Mucosa of stomach (tissue), 1 donor: ENCODE results near the gene MIP.

Source experiments
- H3K27me3 ChIP-seq: one replicate; pipeline ENCODE4 v1.7.0; 2013; ENCODE audit warnings: mild to moderate bottlenecking, low read length; ENCODE audit not compliant: control insufficient read depth, insufficient read depth
- H3K36me3 ChIP-seq: one replicate; pipeline ENCODE4 v1.7.0; 2013; ENCODE audit warnings: low read length; ENCODE audit not compliant: control insufficient read depth, insufficient read depth
- H3K4me1 ChIP-seq: one replicate; pipeline ENCODE4 v1.7.0; 2013; ENCODE audit warnings: mild to moderate bottlenecking, low read length; ENCODE audit not compliant: control insufficient read depth, insufficient read depth
- H3K4me3 ChIP-seq: one replicate; pipeline ENCODE4 v1.7.0; 2013; ENCODE audit warnings: low read length
- H3K9ac ChIP-seq: one replicate; pipeline ENCODE4 v1.7.0; 2013; ENCODE audit warnings: mild to moderate bottlenecking, low read length, moderate library complexity
- H3K9me3 ChIP-seq: one replicate; pipeline ENCODE4 v1.7.0; 2013; ENCODE audit warnings: mild to moderate bottlenecking, low read length, moderate library complexity; ENCODE audit not compliant: control insufficient read depth
- donor health status: Pancreatic carcinoma.

MIP gene

DNA sequence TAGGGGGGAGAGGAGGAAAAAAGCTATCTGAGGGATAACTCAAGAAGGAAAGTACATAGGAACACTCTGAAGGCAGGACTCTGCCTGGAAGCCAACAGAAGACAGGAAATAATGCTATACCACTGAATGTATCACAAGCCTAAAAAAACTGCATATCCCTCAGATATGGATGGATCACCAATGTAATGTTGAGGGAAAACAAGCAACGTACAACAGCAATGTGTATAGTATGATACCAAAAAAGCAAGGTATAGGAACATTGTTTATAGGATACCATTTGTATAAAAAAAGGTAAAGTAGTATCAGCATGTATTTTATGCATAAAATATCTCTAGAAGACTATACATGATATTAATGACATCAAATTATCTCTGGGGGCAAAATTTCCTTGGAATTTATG is 30.1 kb upstream of the MIP start:
- no peak overlapping the region for H3K9ac ChIP-seq
- H3K4me1 ChIP-seq: peaks cover 8% of the 10 kb centered on the region
- no peak overlapping the region for H3K4me3 ChIP-seq
- no peaks in the 10 kb centered on the region for H3K36me3 ChIP-seq
- H3K27me3 ChIP-seq: peaks cover 8% of the 10 kb centered on the region
- H3K9me3 ChIP-seq: no peaks in the 10 kb centered on the region

DNA sequence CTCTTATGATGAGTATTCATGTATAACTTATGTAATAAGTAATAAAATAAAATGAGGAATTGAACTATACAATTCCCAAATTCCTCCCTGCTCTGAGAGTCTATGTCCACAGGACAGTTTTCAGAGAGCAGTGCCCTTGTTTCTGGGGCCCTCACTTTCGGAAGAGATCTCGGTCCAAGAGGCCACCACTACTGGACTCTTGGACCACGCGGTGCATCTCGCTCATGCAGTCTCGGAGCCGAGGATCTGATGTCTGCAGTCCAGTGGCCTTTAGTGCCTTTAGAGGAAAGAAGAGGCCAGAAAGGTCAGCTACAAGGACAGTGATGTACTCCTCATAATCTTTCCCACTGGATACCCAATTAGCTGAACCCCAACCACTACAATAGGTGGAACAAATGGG is 25.2 kb upstream of the MIP start:
- H3K4me3 ChIP-seq: no peak overlapping the region
- no peaks in the 10 kb centered on the region for H3K4me1 ChIP-seq
- H3K9ac ChIP-seq: no peak overlapping the region
- no peaks in the 10 kb centered on the region for H3K9me3 ChIP-seq
- H3K36me3 ChIP-seq: no peaks in the 10 kb centered on the region
- no peaks in the 10 kb centered on the region for H3K27me3 ChIP-seq

DNA sequence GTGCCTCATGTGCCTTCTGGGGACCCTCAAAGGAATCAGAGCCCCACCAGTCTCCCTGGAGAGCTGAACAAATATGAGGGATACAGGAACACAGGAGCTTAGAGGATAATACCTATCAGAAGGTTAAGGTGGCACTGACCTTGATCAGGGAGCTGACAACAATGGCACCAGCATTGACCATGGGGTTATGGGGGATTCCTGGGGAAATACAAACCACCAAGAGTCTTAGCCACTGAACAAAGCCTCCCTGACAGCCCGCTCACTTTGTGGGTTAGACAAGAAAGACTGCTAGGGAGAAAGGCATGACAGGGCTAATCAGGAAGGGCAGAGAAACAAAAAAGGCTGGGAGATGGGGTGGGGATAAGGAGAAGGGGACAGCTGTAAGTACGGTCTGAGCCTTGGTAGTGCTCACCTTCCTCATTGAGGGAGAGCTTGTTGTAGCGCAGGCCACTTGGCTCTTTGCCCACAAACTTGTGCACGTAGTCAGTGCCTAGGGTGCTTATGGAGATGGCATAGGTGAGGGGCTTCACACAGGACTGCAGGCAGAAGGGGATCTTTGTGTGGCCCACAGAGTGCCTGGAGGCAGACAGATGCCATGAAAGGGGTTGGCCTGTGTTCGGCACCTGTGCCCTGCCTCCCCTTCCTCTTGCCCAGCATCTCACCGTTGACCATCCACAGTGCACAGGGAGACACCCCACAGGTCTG is 23.2 kb upstream of the MIP start:
- H3K36me3 ChIP-seq: no peaks in the 10 kb centered on the region
- H3K4me1 ChIP-seq: peaks cover 4% of the 10 kb centered on the region
- no peaks in the 10 kb centered on the region for H3K9me3 ChIP-seq
- H3K27me3 ChIP-seq: no peaks in the 10 kb centered on the region
- H3K9ac ChIP-seq: no peak overlapping the region
- H3K4me3 ChIP-seq: no peak overlapping the region

DNA sequence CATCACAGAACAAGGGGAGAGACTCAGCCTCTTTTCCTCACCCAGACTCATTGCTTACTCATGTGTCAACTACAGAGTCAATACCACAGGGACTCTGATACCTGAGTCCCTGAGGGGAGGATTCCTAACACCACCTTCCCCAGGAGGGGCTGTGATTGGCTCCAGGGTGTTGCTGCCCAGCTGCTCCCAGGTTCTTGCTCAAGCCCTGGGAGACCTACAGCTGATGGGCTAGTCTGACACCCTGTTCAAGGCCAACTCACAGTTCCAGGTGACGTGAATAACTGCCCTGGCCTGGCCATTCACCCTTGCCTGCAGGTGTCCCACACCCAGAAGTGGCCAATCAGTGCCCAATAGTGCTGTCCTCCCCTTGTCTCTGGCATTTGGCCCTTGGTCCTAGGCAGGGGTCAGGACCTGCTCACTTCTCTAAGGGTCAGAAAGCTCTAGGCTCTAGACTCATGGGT is 22.5 kb upstream of the MIP start:
- peaks cover 4% of the 10 kb centered on the region for H3K4me1 ChIP-seq
- H3K27me3 ChIP-seq: no peaks in the 10 kb centered on the region
- H3K9me3 ChIP-seq: no peaks in the 10 kb centered on the region
- no peak overlapping the region for H3K4me3 ChIP-seq
- H3K9ac ChIP-seq: no peak overlapping the region
- no peaks in the 10 kb centered on the region for H3K36me3 ChIP-seq

DNA sequence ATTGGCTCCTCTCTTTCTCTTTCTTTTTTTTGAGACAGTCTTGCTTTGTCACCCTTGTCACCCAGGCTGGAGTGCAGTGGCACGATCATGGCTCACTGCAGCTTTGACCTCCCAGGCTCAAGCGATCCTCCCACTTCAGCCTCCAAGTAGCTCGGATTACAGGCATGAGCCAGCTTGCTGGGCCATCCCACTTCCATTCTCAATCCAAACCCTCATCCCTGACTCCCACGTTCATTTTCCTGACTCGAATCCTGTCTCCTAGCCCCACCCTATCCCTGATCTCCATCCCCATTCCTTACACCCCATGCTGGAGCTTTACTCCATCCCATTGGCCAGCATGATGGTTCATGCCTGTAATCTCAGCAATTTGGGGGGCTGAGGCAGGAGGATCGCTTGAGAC is 21.7 kb upstream of the MIP start:
- Histone ChIP-seq H3K4me1 (peaks cover 4% of the 10 kb centered on the region), H3K27me3 (no peaks in the 10 kb centered on the region), H3K4me3 (no peak overlapping the region), H3K36me3 (no peaks in the 10 kb centered on the region), H3K9ac (no peak overlapping the region), H3K9me3 (no peaks in the 10 kb centered on the region)

DNA sequence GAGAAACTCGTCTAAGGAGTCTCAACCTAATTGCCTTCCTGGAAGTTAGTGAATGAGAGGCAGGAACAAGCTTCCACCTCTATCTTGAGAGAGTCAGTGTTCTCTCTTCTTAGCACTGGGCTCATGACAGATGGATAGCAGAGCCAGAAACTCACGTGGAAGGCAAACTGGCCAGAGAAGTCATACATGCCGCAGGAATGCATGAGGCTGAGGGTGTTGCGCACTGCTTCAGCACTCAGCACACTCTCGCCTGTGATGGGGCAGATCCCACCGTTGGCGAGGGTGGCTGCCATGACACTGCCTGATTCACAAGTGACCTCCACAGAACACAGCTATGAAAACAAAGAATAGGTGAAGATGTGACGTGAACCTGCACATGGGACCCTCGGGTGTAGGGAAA is 19.9 kb upstream of the MIP start:
- no peak overlapping the region for H3K4me3 ChIP-seq
- H3K4me1 ChIP-seq: peaks cover 17% of the 10 kb centered on the region
- no peak overlapping the region for H3K9ac ChIP-seq
- no peaks in the 10 kb centered on the region for H3K36me3 ChIP-seq
- no peaks in the 10 kb centered on the region for H3K9me3 ChIP-seq
- H3K27me3 ChIP-seq: no peaks in the 10 kb centered on the region

DNA sequence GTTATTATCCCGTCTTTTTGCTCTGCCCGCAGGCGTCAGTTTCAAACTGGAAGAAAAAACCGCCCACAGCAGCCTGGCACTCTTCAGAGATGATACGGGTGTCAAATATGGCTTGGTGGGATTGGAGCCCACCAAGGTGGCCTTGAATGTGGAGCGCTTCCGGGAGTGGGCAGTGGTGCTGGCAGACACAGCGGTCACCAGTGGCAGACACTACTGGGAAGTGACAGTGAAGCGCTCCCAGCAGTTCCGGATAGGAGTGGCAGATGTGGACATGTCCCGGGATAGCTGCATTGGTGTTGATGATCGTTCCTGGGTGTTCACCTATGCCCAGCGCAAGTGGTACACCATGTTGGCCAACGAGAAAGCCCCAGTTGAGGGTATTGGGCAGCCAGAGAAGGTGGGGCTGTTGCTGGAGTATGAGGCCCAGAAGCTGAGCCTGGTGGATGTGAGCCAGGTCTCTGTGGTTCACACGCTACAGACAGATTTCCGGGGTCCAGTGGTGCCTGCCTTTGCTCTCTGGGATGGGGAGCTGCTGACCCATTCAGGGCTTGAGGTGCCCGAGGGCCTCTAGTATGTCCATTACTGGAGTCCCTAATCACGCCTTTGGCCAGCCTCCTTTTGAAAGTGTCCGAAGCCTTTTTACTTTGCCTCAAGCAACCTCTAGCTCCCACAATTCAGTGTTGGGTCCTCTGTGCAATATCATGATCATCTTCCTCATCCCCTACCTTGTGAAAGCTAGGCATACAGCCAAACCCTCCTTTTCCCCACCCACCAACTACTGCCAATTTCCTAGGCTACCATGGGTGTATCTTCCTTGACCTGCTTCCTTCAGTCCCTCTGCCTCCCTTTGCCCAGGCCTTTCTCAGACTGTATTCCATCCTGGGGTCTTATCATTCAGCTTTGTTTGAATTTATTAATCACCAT is 14.8 kb upstream of the MIP start:
- no peaks in the 10 kb centered on the region for H3K27me3 ChIP-seq
- peak overlapping the region; percentile 92 for H3K9ac ChIP-seq
- peaks cover 23% of the 10 kb centered on the region for H3K4me1 ChIP-seq
- H3K4me3 ChIP-seq: peak overlapping the region; percentile 86
- H3K36me3 ChIP-seq: no peaks in the 10 kb centered on the region
- no peaks in the 10 kb centered on the region for H3K9me3 ChIP-seq

DNA sequence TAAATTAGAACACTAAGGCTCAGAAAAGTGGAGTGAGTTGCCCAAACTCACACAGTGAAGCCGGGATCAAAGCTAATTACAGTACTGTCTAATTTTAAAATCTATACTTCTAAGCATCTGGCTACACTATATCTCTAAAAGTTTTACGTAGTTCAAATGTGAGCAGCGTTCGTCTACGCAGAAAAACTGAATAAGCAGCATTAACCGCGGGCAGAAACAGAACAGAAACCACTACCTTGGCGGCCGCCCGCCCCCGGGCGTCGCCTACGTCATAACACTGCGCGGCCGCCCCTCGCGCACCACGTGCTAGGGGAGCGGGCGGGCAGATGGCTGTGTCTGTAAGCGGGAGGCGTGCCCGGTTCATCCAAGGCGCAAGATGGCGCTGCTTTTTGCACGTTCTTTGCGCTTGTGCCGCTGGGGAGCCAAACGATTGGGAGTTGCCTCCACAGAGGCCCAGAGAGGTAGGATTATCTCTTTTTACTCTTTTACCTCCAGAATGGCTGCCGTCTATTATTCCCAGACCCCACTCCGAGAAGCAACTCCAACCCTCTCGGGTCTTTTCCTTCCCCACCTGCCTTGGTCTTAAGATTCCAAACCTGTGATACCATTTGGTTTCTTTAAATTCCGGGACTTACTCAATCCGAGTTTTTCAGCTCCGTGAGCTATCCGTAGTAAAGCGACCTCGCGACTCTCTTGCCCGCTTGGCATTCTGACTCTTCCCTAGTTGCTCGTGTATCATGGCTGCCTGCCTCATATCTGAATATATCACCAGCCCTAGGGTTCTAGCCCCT is 14.0 kb upstream of the MIP start, which contains the start of gene SPRYD4:
Gene SPRYD4 (plus strand): TSS at position 363 of the 791 bp plus-strand sequence. CDS start 14 bp downstream, at position 377.
- Histone ChIP-seq H3K27me3 (no peaks in the 10 kb centered on the region), H3K36me3 (no peaks in the 10 kb centered on the region), H3K9ac (peak within 1 kb of the TSS; percentile 92), H3K4me3 (peak within 1 kb of the TSS; percentile 86), H3K4me1 (peaks cover 25% of the 10 kb centered on the region), H3K9me3 (no peaks in the 10 kb centered on the region)

DNA sequence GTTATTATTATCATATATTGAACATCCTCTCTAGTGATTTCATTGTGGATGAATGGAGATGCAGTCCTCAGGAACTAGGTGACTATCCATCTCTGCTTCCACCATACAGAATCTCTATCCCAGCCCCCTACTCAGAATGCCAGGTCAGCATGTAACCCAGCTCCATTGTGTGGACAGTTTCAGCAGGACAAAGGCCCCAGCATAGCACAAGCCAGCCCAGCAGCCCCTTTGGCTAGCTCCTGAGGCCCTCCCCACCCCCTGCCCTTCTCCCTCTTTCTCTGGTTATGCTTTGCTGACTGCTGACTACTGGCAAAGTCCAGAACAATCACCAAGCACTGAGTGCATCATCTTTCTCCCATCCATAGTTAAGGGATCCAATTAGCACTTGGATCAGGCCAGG is 8.1 kb upstream of the MIP start:
- Histone ChIP-seq H3K9ac (no peak overlapping the region), H3K9me3 (no peaks in the 10 kb centered on the region)

DNA sequence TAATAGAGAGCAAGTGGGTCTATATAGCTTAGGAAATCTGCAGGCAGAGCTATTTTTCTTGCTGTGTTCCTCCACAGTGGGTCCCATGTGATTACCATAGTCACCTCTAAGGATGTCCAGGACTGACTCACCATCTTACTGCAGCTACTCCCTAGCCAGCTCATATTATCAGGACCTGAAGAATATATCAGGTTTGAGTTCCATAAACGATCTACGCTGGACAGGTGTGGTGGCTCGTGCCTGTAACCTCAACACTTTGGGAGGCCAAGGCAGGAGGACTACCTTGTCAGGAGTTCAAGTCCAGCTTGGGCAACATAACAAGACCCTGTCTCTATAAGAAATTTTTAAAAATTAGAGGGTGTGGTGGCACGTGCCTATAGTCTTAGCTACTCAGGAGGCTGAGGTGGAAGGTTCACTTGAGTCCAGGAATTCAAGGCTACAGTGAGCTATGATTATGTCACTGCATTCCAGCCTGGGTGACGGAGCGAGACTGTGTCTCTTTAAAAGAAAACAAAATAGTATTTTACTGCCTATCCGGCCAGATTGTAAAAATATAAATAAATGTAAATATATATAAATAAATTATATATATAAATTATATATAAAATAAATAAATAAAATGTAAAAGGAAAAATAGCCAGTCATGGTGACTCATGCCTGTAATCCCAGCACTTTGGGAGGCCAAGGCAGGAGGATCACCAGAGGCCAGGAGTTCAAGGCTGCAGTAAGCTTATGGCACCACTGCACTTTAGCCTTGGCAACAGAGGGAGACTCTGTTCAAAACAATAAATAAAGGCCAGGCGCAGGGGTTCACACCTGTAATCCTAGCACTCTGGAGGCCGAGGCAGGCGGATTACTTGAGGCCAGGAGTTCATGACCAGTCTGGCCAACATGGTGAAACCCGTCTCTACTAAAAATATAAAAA is 7.0 kb upstream of the MIP start:
- Histone ChIP-seq H3K36me3 (no peaks in the 10 kb centered on the region), H3K9ac (no peak overlapping the region), H3K27me3 (no peaks in the 10 kb centered on the region), H3K4me1 (peaks cover 18% of the 10 kb centered on the region), H3K4me3 (no peak overlapping the region), H3K9me3 (no peaks in the 10 kb centered on the region)

More for the DNA sequence above, 8.1 kb upstream of the MIP start:
- Histone ChIP-seq H3K4me3 (no peak overlapping the region), H3K27me3 (no peaks in the 10 kb centered on the region), H3K36me3 (no peaks in the 10 kb centered on the region), H3K4me1 (peaks cover 18% of the 10 kb centered on the region)

DNA sequence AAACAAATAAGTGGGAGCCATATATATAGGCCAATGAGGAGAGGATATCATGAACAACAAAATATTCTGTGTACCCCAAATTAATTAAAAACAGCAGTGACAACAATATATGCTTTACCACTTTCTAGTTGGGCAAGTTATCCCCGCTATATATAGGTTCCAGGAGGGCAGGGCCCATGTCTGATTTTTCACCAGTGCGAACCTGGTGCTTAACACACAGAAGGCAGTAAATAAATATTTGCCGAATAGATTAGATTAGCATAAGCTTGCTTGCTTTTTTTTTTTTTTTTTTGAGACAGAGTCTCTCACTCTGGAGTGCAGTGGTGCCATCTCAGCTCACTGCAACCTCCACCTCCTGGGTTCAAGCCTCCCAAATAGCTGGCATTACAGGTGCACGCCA is 3.4 kb upstream of the MIP start:
- Histone ChIP-seq H3K27me3 (peaks cover 18% of the 10 kb centered on the region), H3K4me3 (no peak overlapping the region), H3K4me1 (peaks cover 10% of the 10 kb centered on the region), H3K36me3 (no peaks in the 10 kb centered on the region), H3K9me3 (no peaks in the 10 kb centered on the region), H3K9ac (no peak overlapping the region)
